SU-DHL-6 (cell line): ENCODE measurements around the gene CAAP1.

Source experiments
- H2AFZ ChIP-seq: fragments of 200-600 bp; sonication (generic); 2 replicates; pipeline ENCODE4 v1.6.1; 2014; ENCODE audit warnings: low read depth, mild to moderate bottlenecking, moderate library complexity, mixed read lengths, antibody characterized with exemption, low read length; ENCODE audit not compliant: severe bottlenecking
- H3F3A ChIP-seq: fragments of 200-600 bp; shearing (Covaris generic); 2 replicates; pipeline ENCODE4 v1.6.0; 2016; ENCODE audit warnings: antibody characterized with exemption, mild to moderate bottlenecking; ENCODE audit not compliant: insufficient read depth
- H3K27ac ChIP-seq: fragments of 200-600 bp; sonication (generic); 2 replicates; pipeline ENCODE4 v1.5.1; 2016; ENCODE audit warnings: low read depth, mild to moderate bottlenecking, low read length, moderate library complexity, mixed read lengths
- H3K27me3 ChIP-seq: fragments of 200-600 bp; sonication (generic), shearing (Covaris generic); 2 replicates; pipeline ENCODE4 v1.6.0; 2014; ENCODE audit warnings: mild to moderate bottlenecking, low read length
- H3K36me3 ChIP-seq: fragments of 200-600 bp; sonication (generic); 2 replicates; pipeline ENCODE4 v1.6.1; 2014; ENCODE audit warnings: mild to moderate bottlenecking, low read length, mixed read lengths
- H3K4me2 ChIP-seq: fragments of 300-600, 200-600 bp; shearing (Covaris generic), sonication (generic); 2 replicates; pipeline ENCODE4 v1.6.0; 2014; ENCODE audit warnings: low read length, low read depth, mild to moderate bottlenecking; ENCODE audit not compliant: poor library complexity, severe bottlenecking
- H3K4me3 ChIP-seq: fragments of 200-600 bp; sonication (generic); 2 replicates; pipeline ENCODE4 v1.5.1; 2014; ENCODE audit warnings: antibody characterized with exemption, low read length, mild to moderate bottlenecking, mixed read lengths; ENCODE audit not compliant: insufficient read depth, poor library complexity, severe bottlenecking
- H3K79me2 ChIP-seq: fragments of 200-600 bp; sonication (generic); 2 replicates; pipeline ENCODE4 v1.6.1; 2014; ENCODE audit warnings: mild to moderate bottlenecking, low read length, moderate library complexity; ENCODE audit not compliant: insufficient read depth
- H3K9ac ChIP-seq: fragments of 200-600 bp; sonication (generic); 2 replicates; pipeline ENCODE4 v1.7.0; 2014; ENCODE audit warnings: mild to moderate bottlenecking, low read length
- H3K9me2 ChIP-seq: fragments of 200-600 bp; sonication (generic); replicated peaks from 2 replicates; pipeline ENCODE4 v1.6.1; 2014; ENCODE audit warnings: low read length; ENCODE audit not compliant: insufficient read depth
- H3K9me3 ChIP-seq: fragments of 200-600 bp; sonication (generic); 2 replicates; pipeline ENCODE4 v1.6.1; 2014; ENCODE audit warnings: low read length, mixed read lengths; ENCODE audit not compliant: insufficient read depth
- H4K20me1 ChIP-seq: fragments of 200-600 bp; sonication (generic); 2 replicates; pipeline ENCODE4 v1.6.1; 2014; ENCODE audit warnings: low read depth, mild to moderate bottlenecking, antibody characterized with exemption, low read length, moderate library complexity, mixed read lengths
- EZH2phosphoT487 ChIP-seq: fragments of 200-600 bp; sonication (generic), shearing (Covaris generic); conservative IDR thresholded peaks from 2 replicates; pipeline ENCODE4 v1.6.1; 2018; ENCODE audit warnings: mild to moderate bottlenecking, antibody characterized with exemption, low read length, moderate library complexity, mixed read lengths
- TF ChIP-seq, protein P1 (sequence below): fragments of 200-600 bp; sonication (generic); IDR thresholded peaks from one replicate; pipeline ENCODE4 v1.5.1; 2017; ENCODE audit warnings: antibody characterized with exemption, mild to moderate bottlenecking, low read length, moderate library complexity; ENCODE audit not compliant: insufficient read depth, poor library complexity, severe bottlenecking

The CAAP1 gene

DNA sequence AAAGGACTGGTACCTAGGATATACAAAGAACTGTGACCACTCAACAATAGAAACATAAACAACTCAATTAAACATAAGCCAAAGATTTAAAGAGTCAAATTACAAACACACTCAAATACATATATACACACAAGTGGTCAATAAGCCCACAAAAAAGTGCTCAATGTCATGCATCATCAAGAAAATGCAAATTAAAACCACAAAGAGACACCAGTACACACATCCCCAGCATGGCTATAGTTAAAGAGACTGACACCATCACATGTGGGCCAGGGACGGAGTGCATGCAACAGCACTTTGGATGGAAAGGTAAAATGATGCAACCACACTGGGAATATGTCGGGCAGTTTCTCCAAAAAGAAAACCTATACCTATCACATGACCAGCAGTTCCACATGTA is 89.7 kb downstream of the CAAP1 start:
- Histone ChIP-seq H4K20me1 (no peaks in the 10 kb centered on the region), H3K4me2 (no peak overlapping the region), H2AFZ (no peak overlapping the region), H3K9me2 (no peaks in the 10 kb centered on the region), H3F3A (no peaks in the 10 kb centered on the region), H3K27ac (no peak overlapping the region), H3K9ac (no peak overlapping the region), H3K9me3 (no peaks in the 10 kb centered on the region), H3K36me3 (no peaks in the 10 kb centered on the region), H3K27me3 (no peaks in the 10 kb centered on the region), H3K79me2 (no peaks in the 10 kb centered on the region), H3K4me3 (no peak overlapping the region)
- TF ChIP-seq EZH2phosphoT487: no peak
- TF ChIP-seq, protein P1, sequence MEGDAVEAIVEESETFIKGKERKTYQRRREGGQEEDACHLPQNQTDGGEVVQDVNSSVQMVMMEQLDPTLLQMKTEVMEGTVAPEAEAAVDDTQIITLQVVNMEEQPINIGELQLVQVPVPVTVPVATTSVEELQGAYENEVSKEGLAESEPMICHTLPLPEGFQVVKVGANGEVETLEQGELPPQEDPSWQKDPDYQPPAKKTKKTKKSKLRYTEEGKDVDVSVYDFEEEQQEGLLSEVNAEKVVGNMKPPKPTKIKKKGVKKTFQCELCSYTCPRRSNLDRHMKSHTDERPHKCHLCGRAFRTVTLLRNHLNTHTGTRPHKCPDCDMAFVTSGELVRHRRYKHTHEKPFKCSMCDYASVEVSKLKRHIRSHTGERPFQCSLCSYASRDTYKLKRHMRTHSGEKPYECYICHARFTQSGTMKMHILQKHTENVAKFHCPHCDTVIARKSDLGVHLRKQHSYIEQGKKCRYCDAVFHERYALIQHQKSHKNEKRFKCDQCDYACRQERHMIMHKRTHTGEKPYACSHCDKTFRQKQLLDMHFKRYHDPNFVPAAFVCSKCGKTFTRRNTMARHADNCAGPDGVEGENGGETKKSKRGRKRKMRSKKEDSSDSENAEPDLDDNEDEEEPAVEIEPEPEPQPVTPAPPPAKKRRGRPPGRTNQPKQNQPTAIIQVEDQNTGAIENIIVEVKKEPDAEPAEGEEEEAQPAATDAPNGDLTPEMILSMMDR: no peak

DNA sequence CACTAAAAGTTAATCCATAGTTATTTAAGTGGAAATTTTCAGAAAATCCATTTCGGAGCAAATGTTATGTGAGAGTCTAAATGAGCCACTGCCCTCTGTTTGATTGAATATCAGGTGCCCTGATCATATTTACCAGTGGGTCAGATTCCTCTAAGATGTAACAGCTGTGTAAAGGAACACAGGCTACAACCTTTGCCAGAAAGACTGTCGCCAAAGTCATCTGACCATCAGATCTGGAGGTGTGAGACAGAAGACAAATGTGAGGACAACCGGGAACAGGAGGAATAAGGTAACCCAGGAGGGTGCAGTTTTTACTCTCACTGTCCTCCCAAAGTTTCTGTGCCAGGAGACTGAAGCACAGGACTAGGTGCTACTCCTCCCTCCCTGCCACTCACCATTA is 90.8 kb downstream of the CAAP1 start:
- H3K27me3 ChIP-seq: no peaks in the 10 kb centered on the region
- no peaks in the 10 kb centered on the region for H3K79me2 ChIP-seq
- H3K4me3 ChIP-seq: no peak overlapping the region
- TF ChIP-seq EZH2phosphoT487: no peak
- TF ChIP-seq, protein P1: no peak
- H3K9me2 ChIP-seq: no peaks in the 10 kb centered on the region
- H3K9me3 ChIP-seq: no peaks in the 10 kb centered on the region
- no peak overlapping the region for H3K27ac ChIP-seq
- H3K36me3 ChIP-seq: no peaks in the 10 kb centered on the region
- H3F3A ChIP-seq: no peaks in the 10 kb centered on the region
- H2AFZ ChIP-seq: no peak overlapping the region
- no peaks in the 10 kb centered on the region for H4K20me1 ChIP-seq
- no peak overlapping the region for H3K9ac ChIP-seq
- no peak overlapping the region for H3K4me2 ChIP-seq

DNA sequence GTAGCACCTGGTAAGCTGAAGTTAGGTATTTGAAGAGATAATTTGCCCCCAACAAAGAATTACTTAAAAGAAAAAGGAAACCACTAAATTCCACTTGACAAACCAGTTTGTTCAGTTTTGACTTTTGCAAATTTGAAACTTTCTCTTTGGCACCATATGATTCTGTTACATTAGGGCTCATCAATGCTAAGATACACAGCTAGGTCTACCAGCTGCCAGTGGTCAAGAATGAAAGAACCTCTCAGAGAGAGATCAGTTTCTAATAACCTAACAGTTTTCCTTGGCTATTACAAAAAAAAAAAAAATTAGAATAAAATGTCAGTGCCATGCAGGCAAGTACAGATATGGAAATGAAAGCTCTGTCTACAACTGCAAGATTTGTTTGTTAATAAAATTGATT is 92.3 kb downstream of the CAAP1 start:
- Histone ChIP-seq H3K4me2 (no peak overlapping the region), H3K27ac (no peak overlapping the region), H3F3A (no peaks in the 10 kb centered on the region), H3K9me2 (no peaks in the 10 kb centered on the region), H3K36me3 (no peaks in the 10 kb centered on the region), H3K4me3 (no peak overlapping the region), H3K9ac (no peak overlapping the region), H4K20me1 (no peaks in the 10 kb centered on the region), H2AFZ (no peak overlapping the region), H3K79me2 (no peaks in the 10 kb centered on the region), H3K9me3 (no peaks in the 10 kb centered on the region), H3K27me3 (no peaks in the 10 kb centered on the region)
- TF ChIP-seq EZH2phosphoT487: no peak
- TF ChIP-seq, protein P1: no peak

DNA sequence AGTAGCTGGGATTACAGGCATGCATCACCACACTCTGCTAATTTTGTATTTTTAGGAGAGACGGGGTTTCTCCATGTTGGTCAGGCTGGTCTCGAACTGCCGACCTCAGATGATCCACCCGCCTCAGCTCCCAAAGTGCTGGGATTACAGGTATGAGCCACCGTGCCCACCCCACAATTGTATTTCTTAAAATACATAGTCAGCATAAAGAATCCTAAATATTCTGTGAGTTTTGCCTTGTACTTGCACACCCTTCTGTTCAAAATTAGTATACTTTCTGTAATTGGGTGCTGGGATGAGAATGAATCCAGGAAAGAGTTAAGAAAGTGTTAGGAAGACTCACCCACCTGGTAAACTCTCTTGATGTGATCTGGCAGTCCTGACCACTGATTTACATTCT is 101.3 kb downstream of the CAAP1 start:
- Histone ChIP-seq H3K27me3 (no peaks in the 10 kb centered on the region), H3F3A (no peaks in the 10 kb centered on the region), H3K9ac (no peak overlapping the region), H3K36me3 (no peaks in the 10 kb centered on the region), H4K20me1 (no peaks in the 10 kb centered on the region), H3K4me3 (no peak overlapping the region), H3K79me2 (no peaks in the 10 kb centered on the region), H2AFZ (no peak overlapping the region), H3K9me2 (no peaks in the 10 kb centered on the region), H3K9me3 (no peaks in the 10 kb centered on the region), H3K4me2 (no peak overlapping the region), H3K27ac (no peak overlapping the region)
- TF ChIP-seq EZH2phosphoT487: no peak
- TF ChIP-seq, protein P1: no peak
